A673 (cell line): ENCODE measurements around the gene TSSK2.

Source experiments
- CTCF ChIP-seq: fragments of 300-800, 200-600 bp; sonication (generic); conservative IDR thresholded peaks from 2 replicates; pipeline ENCODE4 v1.5.1; 2017; ENCODE audit warnings: low read depth, mild to moderate bottlenecking, antibody characterized with exemption, low read length, moderate library complexity, mixed read lengths
- EZH2 ChIP-seq: fragments of 200-600 bp; sonication (generic); IDR thresholded peaks from 2 replicates; pipeline ENCODE4 v1.6.1; 2017; ENCODE audit warnings: borderline replicate concordance, low read depth, mild to moderate bottlenecking, mixed read lengths, antibody characterized with exemption, low read length; ENCODE audit not compliant: poor library complexity, severe bottlenecking

- TF ChIP-seq EZH2: no peak
- TF ChIP-seq CTCF: no peak
Measured at GRCh38 chr22:19120829-19121630, 10.1 kb upstream of the TSSK2 start.
